Measurements from ENCODE around the gene FGF12. TPM values are rescaled to one million over a fixed set of nuclear protein-coding genes. Genes with fewer than 3 reads are reported as not detected.

FGF12 gene
- total and polyA plus RNA-seq, 7 experiments from 2014 or later = not detected

DNA sequence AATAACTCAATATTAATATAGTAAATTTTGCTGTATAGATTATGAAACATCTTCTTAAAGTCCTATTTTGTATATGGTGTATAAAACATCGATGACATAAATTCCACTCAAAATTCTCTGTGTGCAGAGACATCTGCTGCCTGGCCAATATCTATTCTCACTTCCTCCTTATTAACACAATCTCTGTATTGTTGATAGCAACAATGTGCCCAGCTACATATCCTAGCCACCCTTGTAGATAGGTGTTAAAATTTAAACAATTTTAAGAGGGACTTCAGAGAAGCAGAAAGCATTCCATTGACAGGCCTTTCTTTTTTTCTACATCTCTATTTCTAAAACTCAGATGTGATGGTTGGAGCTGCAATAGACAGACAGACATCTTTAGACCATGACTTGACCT is 72.3 kb downstream of the FGF12 start:
- Mint-ChIP-seq H3K27me3 (peaks cover 0 to 5% (median 0%) of the 10 kb centered on the region in 5 donors), H3K27ac (no peak overlapping the region), H3K36me3 (no peaks in the 10 kb centered on the region), H3K9me3 (peaks cover 0 to 7% (median 0%) of the 10 kb centered on the region in 11 donors), H3K4me1 (no peaks in the 10 kb centered on the region), H3K4me3 (no peak overlapping the region)
- no peak for ATAC-seq
- intact Hi-C loops (cut with micrococcal nuclease) = no loop called here
- CTCF ChIA-PET = no interaction called here
- Histone ChIP-seq H3K36me3 (ENCODE audit: control insufficient read depth in 2 of 3, insufficient read depth in 3 of 3, low read length in 3 of 3) (no peaks in the 10 kb centered on the region), H3K4me1 (ENCODE audit: control insufficient read depth in 2 of 2, insufficient read depth in 2 of 2, low read length in 2 of 2) (no peaks in the 10 kb centered on the region), H3K27me3 (ENCODE audit: control insufficient read depth in 2 of 2, insufficient read depth in 2 of 2, low read length in 2 of 2) (no peaks in the 10 kb centered on the region), H3K27ac (ENCODE audit: low read depth, low read length) (no peak overlapping the region), H3K4me3 (ENCODE audit: low read length) (no peak overlapping the region), H3K9me3 (ENCODE audit: control insufficient read depth in 2 of 3, low read length in 3 of 3) (no peaks in the 10 kb centered on the region)
- no peak for DNase-seq
- POLR2A ChIA-PET = no interaction called here

DNA sequence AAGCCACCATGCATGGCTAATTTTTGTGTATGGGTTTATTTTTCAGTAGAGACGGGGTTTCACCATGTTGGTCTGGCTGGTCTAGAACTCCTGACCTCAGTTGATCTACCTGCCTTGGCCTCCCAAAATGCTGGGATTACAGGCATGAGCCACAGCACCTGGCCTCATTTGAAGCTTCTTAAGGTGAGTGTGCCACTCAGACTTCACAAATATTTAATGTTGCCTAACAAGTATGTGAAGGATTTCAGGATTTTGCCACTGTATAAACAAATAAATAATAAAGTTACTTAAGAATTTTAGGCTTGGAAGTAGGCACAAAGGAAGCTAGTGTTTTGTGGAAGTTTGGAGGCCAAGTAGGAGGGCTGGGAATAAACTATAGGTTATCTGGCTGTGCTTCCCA is 73.5 kb downstream of the FGF12 start:
- ATAC-seq (no peak), DNase-seq (no peak)
- Histone ChIP-seq H3K4me1 (ENCODE audit: control insufficient read depth in 2 of 2, insufficient read depth in 2 of 2, low read length in 2 of 2) (no peaks in the 10 kb centered on the region), H3K36me3 (ENCODE audit: control insufficient read depth in 2 of 3, insufficient read depth in 3 of 3, low read length in 3 of 3) (no peaks in the 10 kb centered on the region), H3K27me3 (ENCODE audit: control insufficient read depth in 2 of 2, insufficient read depth in 2 of 2, low read length in 2 of 2) (no peaks in the 10 kb centered on the region), H3K27ac (ENCODE audit: low read depth, low read length) (no peak overlapping the region), H3K9me3 (ENCODE audit: control insufficient read depth in 2 of 3, low read length in 3 of 3) (no peaks in the 10 kb centered on the region), H3K4me3 (ENCODE audit: low read length) (no peak overlapping the region)
- POLR2A ChIA-PET = no interaction called here
- Mint-ChIP-seq H3K27ac (no peak overlapping the region), H3K27me3 (peaks cover 0 to 5% (median 0%) of the 10 kb centered on the region in 5 donors), H3K4me3 (no peak overlapping the region), H3K4me1 (no peaks in the 10 kb centered on the region), H3K9me3 (peaks cover 0 to 4% (median 0%) of the 10 kb centered on the region in 11 donors), H3K36me3 (no peaks in the 10 kb centered on the region)
- CTCF ChIA-PET = no interaction called here
- intact Hi-C loops (cut with micrococcal nuclease) = no loop called here

DNA sequence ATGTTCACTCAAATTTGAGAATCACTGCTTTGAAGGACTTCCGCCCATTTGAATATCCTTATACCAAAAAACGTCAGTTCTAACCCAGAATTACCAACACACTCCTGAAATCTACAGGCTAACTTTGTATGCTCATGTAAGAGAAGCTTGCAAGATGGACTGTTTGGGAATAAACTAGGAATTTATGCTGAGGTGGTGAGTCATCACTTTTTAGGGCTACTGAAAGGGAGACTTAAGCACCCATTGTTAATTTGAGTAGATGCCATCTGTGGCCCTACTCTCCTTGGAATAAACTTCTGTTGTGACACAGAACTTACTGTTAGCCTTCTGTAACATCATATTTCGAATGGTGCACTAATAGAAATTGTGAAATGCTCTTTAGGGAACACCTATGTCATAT is 74.6 kb downstream of the FGF12 start:
- no peak for DNase-seq
- peaks cover 0 to 5% (median 0%) of the 10 kb centered on the region in 5 donors for H3K27me3 Mint-ChIP-seq
- no peaks in the 10 kb centered on the region for H3K9me3 ChIP-seq (ENCODE audit: control insufficient read depth in 2 of 3, low read length in 3 of 3)
- no peaks in the 10 kb centered on the region for H3K4me1 ChIP-seq (ENCODE audit: control insufficient read depth in 2 of 2, insufficient read depth in 2 of 2, low read length in 2 of 2)
- H3K27ac ChIP-seq (ENCODE audit: low read depth, low read length) = no peak overlapping the region
- H3K27me3 ChIP-seq (ENCODE audit: control insufficient read depth in 2 of 2, insufficient read depth in 2 of 2, low read length in 2 of 2) = no peaks in the 10 kb centered on the region
- POLR2A ChIA-PET = no interaction called here
- no peaks in the 10 kb centered on the region for H3K36me3 Mint-ChIP-seq
- H3K27ac Mint-ChIP-seq = no peak overlapping the region
- H3K36me3 ChIP-seq (ENCODE audit: control insufficient read depth in 2 of 3, insufficient read depth in 3 of 3, low read length in 3 of 3) = no peaks in the 10 kb centered on the region
- peaks cover 0 to 4% (median 0%) of the 10 kb centered on the region in 11 donors for H3K9me3 Mint-ChIP-seq
- no peak overlapping the region for H3K4me3 Mint-ChIP-seq
- intact Hi-C loops (cut with micrococcal nuclease) = no loop called here
- no peak overlapping the region for H3K4me3 ChIP-seq (ENCODE audit: low read length)
- CTCF ChIA-PET = no interaction called here
- ATAC-seq = no peak
- H3K4me1 Mint-ChIP-seq = no peaks in the 10 kb centered on the region

DNA sequence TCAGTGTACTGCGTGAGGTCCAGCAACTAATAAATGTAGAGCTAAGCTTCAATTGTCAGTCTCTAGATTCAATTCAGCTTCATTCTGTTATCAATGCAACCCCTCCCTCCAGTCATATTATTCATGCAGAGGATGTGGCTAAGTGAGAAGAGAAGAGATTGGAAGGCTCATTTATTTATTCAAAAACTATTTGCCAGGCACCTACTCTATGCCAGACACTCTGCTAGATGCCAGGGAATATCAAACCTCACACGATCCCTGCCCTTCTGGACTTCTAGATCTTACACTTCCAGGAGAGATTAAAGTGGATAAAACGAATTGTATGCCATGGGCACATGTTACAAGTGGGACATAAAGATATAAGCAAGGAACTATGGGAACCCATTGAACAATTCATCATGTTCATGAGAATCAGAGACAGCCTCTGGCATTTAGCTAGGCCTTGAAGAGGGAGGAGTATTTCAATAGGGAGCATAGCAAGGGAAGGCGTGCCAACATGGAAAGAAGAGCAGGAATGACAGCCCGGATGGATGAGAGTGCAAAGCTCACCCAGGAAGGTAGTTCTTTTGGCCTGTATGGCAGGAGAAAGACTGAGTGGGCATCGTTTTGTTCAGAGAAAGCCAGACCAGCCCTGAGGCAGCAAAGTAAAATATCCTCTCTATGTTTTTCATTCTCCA is 75.4 kb downstream of the FGF12 start:
- Histone ChIP-seq H3K9me3 (ENCODE audit: control insufficient read depth in 2 of 3, low read length in 3 of 3) (no peaks in the 10 kb centered on the region), H3K4me3 (ENCODE audit: low read length) (no peak overlapping the region), H3K4me1 (ENCODE audit: control insufficient read depth in 2 of 2, insufficient read depth in 2 of 2, low read length in 2 of 2) (no peaks in the 10 kb centered on the region), H3K27ac (ENCODE audit: low read depth, low read length) (no peak overlapping the region), H3K36me3 (ENCODE audit: control insufficient read depth in 2 of 3, insufficient read depth in 3 of 3, low read length in 3 of 3) (no peaks in the 10 kb centered on the region), H3K27me3 (ENCODE audit: control insufficient read depth in 2 of 2, insufficient read depth in 2 of 2, low read length in 2 of 2) (no peaks in the 10 kb centered on the region)
- no peak overlapping the region for H3K4me3 Mint-ChIP-seq
- intact Hi-C loops (cut with micrococcal nuclease) = no loop called here
- no peak overlapping the region for H3K27ac Mint-ChIP-seq
- CTCF ChIA-PET = no interaction called here
- H3K36me3 Mint-ChIP-seq = no peaks in the 10 kb centered on the region
- DNase-seq (no peak), ATAC-seq (no peak)
- POLR2A ChIA-PET = no interaction called here
- H3K9me3 Mint-ChIP-seq = peaks cover 0 to 4% (median 0%) of the 10 kb centered on the region in 11 donors
- peaks cover 0 to 5% (median 0%) of the 10 kb centered on the region in 5 donors for H3K27me3 Mint-ChIP-seq
- H3K4me1 Mint-ChIP-seq = no peaks in the 10 kb centered on the region

DNA sequence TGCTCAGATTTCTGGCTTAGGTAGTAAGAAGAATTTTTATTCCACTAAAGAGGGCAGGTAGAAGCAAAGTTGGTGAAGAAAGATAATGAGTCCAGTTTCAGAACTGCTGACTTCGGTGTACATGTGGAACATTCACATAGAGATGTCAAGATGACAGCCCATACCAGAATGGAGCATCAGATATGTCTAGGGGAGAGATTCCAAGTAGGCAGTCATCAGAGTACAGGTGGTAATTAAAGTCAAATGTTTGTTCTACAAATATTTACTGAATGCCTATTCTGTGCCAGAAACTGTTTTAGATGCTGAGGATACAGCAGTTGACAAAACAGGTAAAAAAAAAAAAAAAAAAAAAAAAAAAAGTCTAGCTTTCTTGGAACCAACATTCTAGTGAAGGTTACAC is 81.9 kb downstream of the FGF12 start:
- Mint-ChIP-seq H3K4me1 (no peaks in the 10 kb centered on the region), H3K27me3 (peaks cover 0 to 11% (median 0%) of the 10 kb centered on the region in 5 donors), H3K9me3 (peaks cover 0 to 4% (median 0%) of the 10 kb centered on the region in 11 donors), H3K27ac (no peak overlapping the region), H3K4me3 (no peak overlapping the region), H3K36me3 (no peaks in the 10 kb centered on the region)
- POLR2A ChIA-PET = no interaction called here
- no peak overlapping the region for H3K27ac ChIP-seq (ENCODE audit: low read depth, low read length)
- H3K4me3 ChIP-seq (ENCODE audit: low read length) = no peak overlapping the region
- no peaks in the 10 kb centered on the region for H3K27me3 ChIP-seq (ENCODE audit: control insufficient read depth in 2 of 2, insufficient read depth in 2 of 2, low read length in 2 of 2)
- no peaks in the 10 kb centered on the region for H3K36me3 ChIP-seq (ENCODE audit: control insufficient read depth in 2 of 3, insufficient read depth in 3 of 3, low read length in 3 of 3)
- DNase-seq = no peak
- CTCF ChIA-PET = no interaction called here
- H3K9me3 ChIP-seq (ENCODE audit: control insufficient read depth in 2 of 3, low read length in 3 of 3) = no peaks in the 10 kb centered on the region
- no peak for ATAC-seq
- no peaks in the 10 kb centered on the region for H3K4me1 ChIP-seq (ENCODE audit: control insufficient read depth in 2 of 2, insufficient read depth in 2 of 2, low read length in 2 of 2)
- intact Hi-C loops (cut with micrococcal nuclease) = no loop called here

DNA sequence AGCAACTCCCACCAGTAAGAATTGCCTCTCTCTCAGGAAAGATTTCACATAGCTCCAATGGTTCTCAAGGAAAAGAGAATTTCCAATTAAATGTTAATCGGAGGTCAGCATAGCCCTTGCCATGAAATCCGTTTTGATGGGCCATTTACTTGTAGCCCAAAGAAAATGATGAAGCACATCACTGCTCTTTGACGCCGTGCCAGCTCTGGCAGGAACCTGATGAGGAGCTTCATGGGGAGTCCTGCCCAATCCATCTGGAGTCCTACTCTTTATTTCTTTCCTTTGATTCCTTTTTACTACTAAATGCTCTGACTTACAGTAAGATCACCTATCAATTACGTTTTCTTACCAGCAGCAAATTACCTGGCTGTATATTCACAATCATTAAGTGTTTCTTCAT is 84.7 kb downstream of the FGF12 start:
- intact Hi-C loops (cut with micrococcal nuclease) = no loop called here
- no peaks in the 10 kb centered on the region for H3K27me3 ChIP-seq (ENCODE audit: control insufficient read depth in 2 of 2, insufficient read depth in 2 of 2, low read length in 2 of 2)
- H3K4me3 Mint-ChIP-seq = no peak overlapping the region
- no peaks in the 10 kb centered on the region for H3K4me1 ChIP-seq (ENCODE audit: control insufficient read depth in 2 of 2, insufficient read depth in 2 of 2, low read length in 2 of 2)
- CTCF ChIA-PET = no interaction called here
- H3K9me3 ChIP-seq (ENCODE audit: control insufficient read depth in 2 of 3, low read length in 3 of 3) = no peaks in the 10 kb centered on the region
- peaks cover 0 to 3% (median 0%) of the 10 kb centered on the region in 11 donors for H3K9me3 Mint-ChIP-seq
- POLR2A ChIA-PET = no interaction called here
- no peaks in the 10 kb centered on the region for H3K36me3 ChIP-seq (ENCODE audit: control insufficient read depth in 2 of 3, insufficient read depth in 3 of 3, low read length in 3 of 3)
- no peaks in the 10 kb centered on the region for H3K36me3 Mint-ChIP-seq
- ATAC-seq = no peak
- H3K27ac Mint-ChIP-seq = no peak overlapping the region
- peaks cover 0 to 11% (median 0%) of the 10 kb centered on the region in 5 donors for H3K27me3 Mint-ChIP-seq
- no peak overlapping the region for H3K27ac ChIP-seq (ENCODE audit: low read depth, low read length)
- no peak for DNase-seq
- H3K4me1 Mint-ChIP-seq = no peaks in the 10 kb centered on the region
- H3K4me3 ChIP-seq (ENCODE audit: low read length) = no peak overlapping the region

DNA sequence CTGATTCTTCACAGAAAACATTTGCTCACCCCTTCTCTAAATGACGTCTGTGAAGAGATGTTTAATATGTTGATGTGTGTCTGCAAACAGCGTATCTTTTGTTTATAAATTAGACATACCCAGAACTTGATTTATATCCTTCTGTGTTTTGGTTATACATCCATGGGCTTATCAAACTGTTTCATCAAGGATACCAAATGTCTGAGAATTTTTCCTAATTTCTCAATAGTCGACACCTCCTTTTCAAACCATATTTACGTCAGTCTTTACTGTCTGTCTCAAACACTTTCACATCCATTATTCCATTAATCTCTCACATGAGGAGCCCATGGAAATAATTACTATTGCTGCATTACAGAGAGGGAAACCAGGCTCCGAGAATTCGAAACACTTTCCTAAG is 85.4 kb downstream of the FGF12 start:
- Mint-ChIP-seq H3K4me3 (no peak overlapping the region), H3K4me1 (no peaks in the 10 kb centered on the region), H3K27ac (no peak overlapping the region), H3K9me3 (peaks cover 0 to 3% (median 0%) of the 10 kb centered on the region in 11 donors), H3K27me3 (peaks cover 0 to 11% (median 0%) of the 10 kb centered on the region in 5 donors), H3K36me3 (no peaks in the 10 kb centered on the region)
- H3K4me3 ChIP-seq (ENCODE audit: low read length) = no peak overlapping the region
- H3K4me1 ChIP-seq (ENCODE audit: control insufficient read depth in 2 of 2, insufficient read depth in 2 of 2, low read length in 2 of 2) = no peaks in the 10 kb centered on the region
- no peaks in the 10 kb centered on the region for H3K36me3 ChIP-seq (ENCODE audit: control insufficient read depth in 2 of 3, insufficient read depth in 3 of 3, low read length in 3 of 3)
- no peaks in the 10 kb centered on the region for H3K9me3 ChIP-seq (ENCODE audit: control insufficient read depth in 2 of 3, low read length in 3 of 3)
- H3K27ac ChIP-seq (ENCODE audit: low read depth, low read length) = no peak overlapping the region
- no peak for ATAC-seq
- intact Hi-C loops (cut with micrococcal nuclease) = no loop called here
- no peak for DNase-seq
- ChIA-PET POLR2A (no interaction called here), CTCF (no interaction called here)
- H3K27me3 ChIP-seq (ENCODE audit: control insufficient read depth in 2 of 2, insufficient read depth in 2 of 2, low read length in 2 of 2) = no peaks in the 10 kb centered on the region
